Peyer's patch (tissue), 4 donors: ENCODE results near the gene FITM2. TPM values are rescaled to one million over a fixed set of nuclear protein-coding genes. Genes with fewer than 3 reads are reported as not detected.
"Not testable (repeated sequence)": the region's sequence is repeated elsewhere in the genome, so short reads cannot be mapped to it uniquely, and the experiment has no call there.

Experiments used
- DNase-seq, 3 donors: peaks; one replicate each; pipeline ENCODE4 v3.0.0-alpha.2; 2017 to 2019
- H3K27ac ChIP-seq, 4 donors: fragments of 200-600 bp; sonication (generic); one replicate each; pipeline ENCODE4 v1.5.1; 2016 to 2019
- H3K27me3 ChIP-seq, 2 donors: fragments of 200-600 bp; sonication (generic); one replicate each; pipeline ENCODE4 v1.5.1; 2019
- H3K36me3 ChIP-seq, 3 donors: fragments of 200-600 bp; sonication (generic); one replicate each; pipeline ENCODE4 v1.5.1; 2016 to 2019
- H3K4me1 ChIP-seq, 4 donors: fragments of 200-600 bp; sonication (generic); one replicate each; pipeline ENCODE4 v1.5.1; 2016 to 2019
- H3K4me3 ChIP-seq, 4 donors: fragments of 200-600 bp; sonication (generic); 1 replicate in 3 of 4; 2 replicates in 1 of 4; pipeline ENCODE4 v1.5.1; 2016 to 2019; ENCODE audit warnings: mild to moderate bottlenecking in 1 of 4
- H3K9me3 ChIP-seq, 4 donors: fragments of 200-600 bp; sonication (generic); one replicate each; pipeline ENCODE4 v1.5.1; 2016 to 2019; ENCODE audit warnings: mild to moderate bottlenecking in 1 of 4
- CTCF ChIP-seq, 6 experiments: fragments of 450-650 bp in 4 of 6; fragments of 200-600 bp in 2 of 6; sonication (generic) in 1 of 6; IDR thresholded peaks; one replicate each; pipeline ENCODE4 v1.5.1; 2017 to 2019; ENCODE audit warnings: antibody characterized with exemption in 6 of 6, mild to moderate bottlenecking in 3 of 6, moderate library complexity in 1 of 6
- POLR2A ChIP-seq, 2 donors: fragments of 450-650 bp; IDR thresholded peaks; one replicate each; pipeline ENCODE4 v1.5.1; 2017; ENCODE audit warnings: antibody characterized with exemption in 2 of 2, mild to moderate bottlenecking in 2 of 2, moderate library complexity in 2 of 2
- total RNA-seq, 4 donors: library from RNA; depleted of rRNA; stranded (reverse); fragments of >200 nt; gene quantifications; one replicate each; pipeline ENCODE4 v1.1.0, GENCODE V29; 2016

Gene FITM2
- total RNA-seq, 4 donors from 2014 or later: 8.7 to 11.7 (median 10.8) TPM

GRCh38 chr20:44356353-44356723 is 45.3 kb upstream of the FITM2 start:
- Histone ChIP-seq H3K4me1 (peaks cover 0 to 17% (median 1%) of the 10 kb centered on the region in 4 donors), H3K4me3 (peak overlapping the region in 3 of 4 donors; percentile 37 to 65 (median 53)), H3K27ac (peak overlapping the region in 3 of 4 donors; percentile 84 to 92 (median 85)), H3K9me3 (no peaks in the 10 kb centered on the region), H3K36me3 (no peaks in the 10 kb centered on the region), H3K27me3 (no peaks in the 10 kb centered on the region)
- no peak for TF ChIP-seq POLR2A (IDR thresholded peaks at IDR 0.05)
- TF ChIP-seq CTCF (IDR thresholded peaks at IDR 0.05): no peak
- no peak for DNase-seq

GRCh38 chr20:44355498-44356352 is 44.7 kb upstream of the FITM2 start, which contains the start of gene HNF4A:
TSS of gene HNF4A (plus strand) at chr20:44355699. CDS start at chr20:44355805, 106 bp downstream.
- Histone ChIP-seq H3K27me3 (no peaks in the 10 kb centered on the region), H3K27ac (peak within 1 kb of the TSS in 3 of 4 donors; percentile 84 to 92 (median 85)), H3K4me1 (peaks cover 0 to 17% (median 1%) of the 10 kb centered on the region in 4 donors), H3K4me3 (peak within 1 kb of the TSS in 3 of 4 donors; percentile 37 to 65 (median 53)), H3K9me3 (no peaks in the 10 kb centered on the region), H3K36me3 (no peaks in the 10 kb centered on the region)
- peak in 2 of 3 donors; percentile 84 to 89 for DNase-seq
- TF ChIP-seq POLR2A (IDR thresholded peaks at IDR 0.05): peak; percentile 87 to 91
- TF ChIP-seq CTCF (IDR thresholded peaks at IDR 0.05): no peak

GRCh38 chr20:44354979-44355497 is 44.0 kb upstream of the FITM2 start:
- Histone ChIP-seq H3K27ac (peak overlapping the region in 3 of 4 donors; percentile 84 to 92 (median 85)), H3K27me3 (no peaks in the 10 kb centered on the region), H3K9me3 (no peaks in the 10 kb centered on the region), H3K36me3 (no peaks in the 10 kb centered on the region), H3K4me1 (peaks cover 0 to 17% (median 1%) of the 10 kb centered on the region in 4 donors), H3K4me3 (peak overlapping the region in 3 of 4 donors; percentile 37 to 65 (median 53))
- TF ChIP-seq POLR2A (IDR thresholded peaks at IDR 0.05) (peak in 1 of 2 donors; percentile 43), CTCF (IDR thresholded peaks at IDR 0.05) (no peak)
- DNase-seq: peak in 1 of 3 donors; percentile 82

- no peak for TF ChIP-seq POLR2A (IDR thresholded peaks at IDR 0.05)
- no peak overlapping the region for H3K27ac ChIP-seq
- no peak for DNase-seq
- peaks cover 0 to 3% (median 0%) of the 10 kb centered on the region in 4 donors for H3K4me1 ChIP-seq
- H3K27me3 ChIP-seq: no peaks in the 10 kb centered on the region
- H3K9me3 ChIP-seq: no peaks in the 10 kb centered on the region
- no peaks in the 10 kb centered on the region for H3K36me3 ChIP-seq
- no peak overlapping the region for H3K4me3 ChIP-seq
Observed at GRCh38 chr20:44350567-44350966, 39.6 kb upstream of the FITM2 start.

GRCh38 chr20:44349349-44349748 is 38.3 kb upstream of the FITM2 start:
- H3K27ac ChIP-seq: no peak overlapping the region
- H3K27me3 ChIP-seq: no peaks in the 10 kb centered on the region
- DNase-seq: no peak
- no peak for TF ChIP-seq CTCF (IDR thresholded peaks at IDR 0.05)
- no peak for TF ChIP-seq POLR2A (IDR thresholded peaks at IDR 0.05)
- peaks cover 0 to 3% (median 0%) of the 10 kb centered on the region in 4 donors for H3K4me1 ChIP-seq
- no peaks in the 10 kb centered on the region for H3K9me3 ChIP-seq
- no peaks in the 10 kb centered on the region for H3K36me3 ChIP-seq
- no peak overlapping the region for H3K4me3 ChIP-seq

- no peaks in the 10 kb centered on the region for H3K36me3 ChIP-seq
- peaks cover 0 to 3% (median 0%) of the 10 kb centered on the region in 4 donors for H3K4me1 ChIP-seq
- DNase-seq: no peak
- no peak for TF ChIP-seq POLR2A (IDR thresholded peaks at IDR 0.05)
- TF ChIP-seq CTCF (IDR thresholded peaks at IDR 0.05): no peak
- no peaks in the 10 kb centered on the region for H3K9me3 ChIP-seq
- H3K27ac ChIP-seq: no peak overlapping the region
- H3K4me3 ChIP-seq: no peak overlapping the region
- H3K27me3 ChIP-seq: no peaks in the 10 kb centered on the region
Observed at GRCh38 chr20:44348168-44348659, 37.2 kb upstream of the FITM2 start.

GRCh38 chr20:44345941-44346340 is 34.9 kb upstream of the FITM2 start:
- H3K27me3 ChIP-seq, H3K4me1 ChIP-seq: not testable (repeated sequence)

More at GRCh38 chr20:44345941-44346340, 34.9 kb upstream of the FITM2 start:
- H3K4me3 ChIP-seq, H3K36me3 ChIP-seq, DNase-seq, H3K27ac ChIP-seq, H3K9me3 ChIP-seq: not testable (repeated sequence)
